GM18951 (cell line): Measurements from ENCODE around the gene SELENBP1.

Experiments used
- POLR2A ChIP-seq: IDR thresholded peaks from 4 replicates; pipeline ENCODE4 v1.6.1; 2011; ENCODE audit warnings: mild to moderate bottlenecking; ENCODE audit not compliant: insufficient read length, insufficient read depth; ENCODE audit errors: extremely low read depth
- in situ Hi-C: fragments of 300-500 bp; cut with MboI; formaldehyde crosslinking; loops from one replicate; pipeline ENCODE4 v1.12.0; 2022; ENCODE audit warnings: low sequenced_read_pairs, mixed read lengths, inconsistent platforms; ENCODE audit not compliant: unreplicated experiment

Gene SELENBP1

GRCh38 chr1:151340870-151341754 lies 31.4 kb downstream of the SELENBP1 start:
- in situ Hi-C loops: no loop called here
- TF ChIP-seq POLR2A: peak; percentile 1

DNA sequence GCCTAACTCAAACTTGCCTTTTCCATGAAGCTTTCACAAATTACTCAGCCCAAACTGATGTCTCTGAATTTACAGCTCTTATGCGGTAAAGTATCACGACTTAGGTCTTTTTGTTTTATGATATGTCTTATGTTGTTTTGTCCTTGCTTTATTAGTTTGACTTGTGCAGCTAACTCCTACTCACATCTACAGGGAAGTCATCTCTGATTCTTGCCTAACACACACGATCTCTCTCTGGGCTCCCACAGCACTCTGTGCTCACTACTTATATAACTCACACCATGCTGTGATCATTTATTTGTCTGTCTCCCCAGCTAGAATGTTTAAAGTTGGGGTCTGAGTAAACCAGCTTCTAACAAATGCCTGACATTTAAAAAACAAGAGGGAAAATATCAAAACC lies 35.9 kb downstream of the SELENBP1 start:
- in situ Hi-C loops: no loop called here
- TF ChIP-seq POLR2A: no peak

- in situ Hi-C loops: no loop called here
- no peak for TF ChIP-seq POLR2A
These were observed 37.7 kb downstream of the SELENBP1 start for GRCh38 chr1:151334822-151335221.

DNA sequence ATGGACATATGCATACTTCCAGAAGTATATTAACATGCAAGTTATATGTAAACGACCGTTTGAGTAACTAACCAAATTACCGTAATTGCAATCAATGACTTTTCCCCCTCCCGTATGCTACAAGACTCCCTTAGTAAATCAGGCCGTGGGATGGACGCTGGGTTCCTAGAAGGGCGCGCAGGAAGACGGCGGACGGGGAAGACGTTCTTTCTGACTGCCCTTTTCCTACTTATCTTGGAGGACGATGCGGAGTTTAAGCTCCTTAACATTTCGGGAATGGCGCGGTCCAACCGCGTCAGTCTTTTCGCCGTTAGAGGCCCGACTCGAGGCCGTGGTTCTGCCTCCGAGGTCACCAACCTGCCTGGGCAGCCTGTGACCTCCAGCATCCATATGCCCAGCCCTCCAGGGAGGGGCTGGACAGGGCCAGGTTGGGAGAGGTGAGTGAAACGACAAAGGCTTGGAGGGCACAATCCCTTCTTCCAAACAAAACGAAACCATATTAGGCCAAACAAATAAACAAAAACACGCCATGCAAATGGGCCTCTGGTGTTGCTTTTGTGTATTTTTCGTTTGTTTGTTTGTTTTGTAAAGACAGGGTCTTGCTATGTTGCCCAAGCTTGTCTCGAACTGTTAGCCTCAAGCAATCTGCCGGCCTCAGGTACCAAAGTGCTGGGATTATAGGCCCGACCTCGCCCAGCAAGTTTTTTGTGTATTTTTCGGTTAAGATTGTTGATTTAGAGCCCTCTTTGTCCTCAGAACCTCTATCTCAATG lies 44.4 kb downstream of the SELENBP1 start:
- in situ Hi-C loops: no loop called here
- TF ChIP-seq POLR2A: no peak

DNA sequence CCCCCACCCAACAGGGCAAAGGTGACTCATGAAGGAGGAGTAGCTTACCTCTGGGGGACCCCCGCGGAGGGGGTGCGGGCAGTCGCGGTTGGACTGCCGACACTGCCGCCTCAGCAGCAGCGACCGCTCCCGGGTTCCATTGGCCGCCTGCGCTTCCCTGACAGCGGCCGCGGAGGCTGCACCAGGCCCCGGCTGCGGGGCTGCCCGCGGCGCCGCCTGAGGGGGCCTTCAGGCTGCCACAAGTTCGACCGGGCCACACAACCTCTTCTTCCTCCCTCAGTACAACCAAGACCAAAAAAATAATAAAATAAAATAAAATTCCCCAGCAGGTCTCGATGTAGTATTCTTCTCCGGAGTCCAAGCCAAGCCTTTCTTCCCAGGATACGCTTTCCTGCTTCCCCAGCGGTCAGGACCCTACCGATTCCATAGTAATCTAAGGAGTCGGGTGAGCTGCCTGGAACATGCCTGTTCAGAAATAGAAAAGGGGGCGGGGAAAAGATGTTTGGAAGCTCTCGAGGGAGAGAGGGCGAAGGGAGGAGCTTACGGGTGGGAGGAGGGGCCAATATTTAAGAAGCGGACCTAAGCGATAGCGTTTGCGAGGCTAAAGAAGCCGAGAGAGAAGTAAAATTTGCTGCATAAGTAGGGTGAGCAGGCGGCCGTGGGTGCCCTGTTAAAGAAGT lies 45.1 kb downstream of the SELENBP1 start, which contains the start of gene PI4KB:
Gene PI4KB, minus strand, starts transcription at position 194 of the 680 bp plus-strand sequence. CDS start 10,935 bp downstream, outside the sequence.
- in situ Hi-C loops: no loop called here
- peak; percentile 75 for TF ChIP-seq POLR2A

GRCh38 chr1:151326619-151327222 lies 45.8 kb downstream of the SELENBP1 start:
- in situ Hi-C loops: no loop called here
- TF ChIP-seq POLR2A: no peak

DNA sequence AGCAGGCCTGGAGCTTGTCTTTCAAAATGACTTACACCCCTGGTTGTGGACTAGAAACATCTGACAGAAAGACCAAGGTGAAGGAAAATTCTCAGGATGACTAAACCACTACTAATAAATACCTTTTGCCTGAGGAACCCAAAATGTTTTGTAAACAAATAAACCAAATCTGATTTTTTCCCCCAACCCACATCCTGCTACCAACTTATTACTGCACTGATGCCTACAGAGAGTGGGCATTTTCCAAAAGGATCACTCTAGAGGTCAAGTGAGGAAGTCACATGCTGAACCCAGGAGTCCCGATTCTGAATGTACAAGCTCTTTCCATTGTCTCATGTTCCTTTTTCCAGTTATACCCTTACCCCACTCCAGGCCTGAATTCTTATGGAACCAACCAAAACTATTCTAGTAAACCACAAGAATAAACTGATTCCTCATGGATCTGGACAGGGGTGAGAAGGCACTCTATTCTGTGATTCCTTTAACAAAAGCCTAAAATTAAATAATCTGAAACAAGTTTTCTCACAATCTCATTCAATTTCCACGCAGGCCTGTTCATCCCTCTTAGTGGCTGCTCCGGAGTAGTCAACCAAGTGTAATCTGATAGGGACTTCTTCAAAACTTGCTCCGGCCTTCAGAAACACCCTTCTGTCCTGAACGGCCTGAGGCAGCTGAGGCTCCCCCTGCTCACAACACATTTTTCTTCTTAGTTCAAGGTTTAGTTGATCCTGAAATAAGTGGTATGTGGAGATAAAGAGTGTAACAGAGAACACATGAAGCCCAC lies 46.7 kb downstream of the SELENBP1 start:
- TF ChIP-seq POLR2A: no peak
- in situ Hi-C loops: no loop called here

GRCh38 chr1:151325231-151325630 lies 47.3 kb downstream of the SELENBP1 start:
- in situ Hi-C loops: no loop called here
- no peak for TF ChIP-seq POLR2A

GRCh38 chr1:151324390-151324930 lies 48.0 kb downstream of the SELENBP1 start:
- no peak for TF ChIP-seq POLR2A

DNA sequence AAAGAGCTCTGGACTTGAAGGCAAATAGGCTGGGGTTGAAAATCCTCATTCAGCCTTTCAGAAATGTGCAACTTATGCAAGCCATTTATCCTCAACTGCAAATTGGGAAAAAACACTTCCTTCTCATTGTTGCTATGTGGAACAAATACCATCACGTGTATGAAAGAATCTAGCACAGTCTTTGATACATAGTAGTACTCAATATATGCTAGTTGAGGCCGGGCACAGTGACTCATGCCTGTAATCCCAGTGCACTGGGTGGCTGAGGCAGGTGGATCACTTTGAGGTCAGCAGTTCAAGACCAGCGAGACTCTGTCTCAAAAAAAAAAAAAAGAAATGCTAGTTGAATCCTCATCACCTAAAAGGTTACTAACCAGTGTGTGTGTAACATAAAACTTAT lies 53.5 kb downstream of the SELENBP1 start:
- in situ Hi-C loops: no loop called here

More at GRCh38 chr1:151324390-151324930, 48.0 kb downstream of the SELENBP1 start:
- in situ Hi-C loops: no loop called here

GRCh38 chr1:151315565-151316235 lies 56.8 kb downstream of the SELENBP1 start:
- in situ Hi-C loops: no loop called here
- no peak for TF ChIP-seq POLR2A

More for the DNA sequence above, 53.5 kb downstream of the SELENBP1 start:
- TF ChIP-seq POLR2A: no peak
